SK-N-SH (cell line): Measurements from ENCODE around the gene CAVIN3.

ENCODE experiments used
- CHD2 ChIP-seq: fragments of 150-350 bp; IDR thresholded peaks from 2 replicates; pipeline ENCODE4 v1.6.1; 2018; ENCODE audit warnings: low read length; ENCODE audit not compliant: partially characterized antibody
- EP300 ChIP-seq, 2 experiments: IDR thresholded peaks; 2 replicates each; pipeline versions ENCODE4 v1.4.0 to v1.6.1; 2012; ENCODE audit warnings: borderline replicate concordance in 1 of 2, low read depth in 1 of 2, low read length in 1 of 2
- GABPA ChIP-seq: IDR thresholded peaks from 2 replicates; pipeline ENCODE4 v1.4.0; 2012; ENCODE audit warnings: low read depth, mild to moderate bottlenecking
- MEF2A ChIP-seq: IDR thresholded peaks from 2 replicates; pipeline ENCODE4 v1.4.0; 2012; ENCODE audit warnings: low read depth, borderline replicate concordance
- NFIC ChIP-seq: IDR thresholded peaks from 2 replicates; pipeline ENCODE4 v1.4.0; 2012; ENCODE audit warnings: borderline replicate concordance
- RAD21 ChIP-seq: IDR thresholded peaks from 2 replicates; pipeline ENCODE4 v1.6.1; 2012; ENCODE audit warnings: mild to moderate bottlenecking, low read length
- RXRA ChIP-seq: IDR thresholded peaks from 2 replicates; pipeline ENCODE4 v1.4.0; 2012; ENCODE audit warnings: low read depth, mild to moderate bottlenecking, borderline replicate concordance
- SMC3 ChIP-seq: IDR thresholded peaks from 2 replicates; pipeline ENCODE4 v1.6.1; 2012; ENCODE audit warnings: low read depth, low read length, improper control_type of control experiment
- TAF1 ChIP-seq: IDR thresholded peaks from 2 replicates; pipeline ENCODE4 v1.6.1; 2012; ENCODE audit warnings: low read depth, mild to moderate bottlenecking, low read length, moderate library complexity, borderline replicate concordance
- YY1 ChIP-seq: IDR thresholded peaks from 2 replicates; pipeline ENCODE4 v1.4.0; 2012; ENCODE audit warnings: low read depth, mild to moderate bottlenecking
- TF ChIP-seq, protein P1 (sequence below): fragments of 200-600 bp; sonication (generic); IDR thresholded peaks from 2 replicates; pipeline ENCODE4 v1.6.1; 2017; ENCODE audit warnings: antibody characterized with exemption, mild to moderate bottlenecking, moderate library complexity
- TF ChIP-seq, protein P2 (sequence below): IDR thresholded peaks from 2 replicates; pipeline ENCODE4 v1.4.0; 2012; ENCODE audit warnings: low read depth
- TF ChIP-seq, protein P3 (sequence below): IDR thresholded peaks from 2 replicates; pipeline ENCODE4 v1.6.1; 2012; ENCODE audit warnings: mild to moderate bottlenecking, low read depth, low read length, moderate library complexity

DNA sequence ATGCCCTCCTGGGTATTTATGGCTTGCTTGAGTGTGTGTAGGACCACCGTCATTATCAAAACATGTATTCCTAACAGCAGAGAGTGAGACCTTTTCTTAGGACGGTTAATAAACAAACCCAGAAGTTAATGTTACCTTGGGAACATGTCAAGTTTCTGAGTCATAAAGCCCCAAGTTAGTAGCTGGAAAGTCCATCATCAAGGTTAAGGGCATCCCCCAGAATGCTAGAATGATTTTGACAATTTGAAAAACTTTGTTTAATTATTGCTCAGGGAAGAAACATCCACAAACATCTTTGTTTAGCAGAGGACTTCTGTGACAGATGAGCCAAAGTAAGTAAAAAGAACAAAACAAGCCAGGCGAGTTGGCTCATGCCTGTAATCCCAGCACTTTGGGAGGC is 20.0 kb downstream of the CAVIN3 start:
- TF ChIP-seq SMC3: no peak
- TF ChIP-seq, protein P1, sequence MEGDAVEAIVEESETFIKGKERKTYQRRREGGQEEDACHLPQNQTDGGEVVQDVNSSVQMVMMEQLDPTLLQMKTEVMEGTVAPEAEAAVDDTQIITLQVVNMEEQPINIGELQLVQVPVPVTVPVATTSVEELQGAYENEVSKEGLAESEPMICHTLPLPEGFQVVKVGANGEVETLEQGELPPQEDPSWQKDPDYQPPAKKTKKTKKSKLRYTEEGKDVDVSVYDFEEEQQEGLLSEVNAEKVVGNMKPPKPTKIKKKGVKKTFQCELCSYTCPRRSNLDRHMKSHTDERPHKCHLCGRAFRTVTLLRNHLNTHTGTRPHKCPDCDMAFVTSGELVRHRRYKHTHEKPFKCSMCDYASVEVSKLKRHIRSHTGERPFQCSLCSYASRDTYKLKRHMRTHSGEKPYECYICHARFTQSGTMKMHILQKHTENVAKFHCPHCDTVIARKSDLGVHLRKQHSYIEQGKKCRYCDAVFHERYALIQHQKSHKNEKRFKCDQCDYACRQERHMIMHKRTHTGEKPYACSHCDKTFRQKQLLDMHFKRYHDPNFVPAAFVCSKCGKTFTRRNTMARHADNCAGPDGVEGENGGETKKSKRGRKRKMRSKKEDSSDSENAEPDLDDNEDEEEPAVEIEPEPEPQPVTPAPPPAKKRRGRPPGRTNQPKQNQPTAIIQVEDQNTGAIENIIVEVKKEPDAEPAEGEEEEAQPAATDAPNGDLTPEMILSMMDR: no peak
- no peak for TF ChIP-seq YY1
- no peak for TF ChIP-seq RAD21
- TF ChIP-seq GABPA: no peak
- TF ChIP-seq CHD2: no peak
- TF ChIP-seq RXRA: no peak
- TF ChIP-seq, protein P2, sequence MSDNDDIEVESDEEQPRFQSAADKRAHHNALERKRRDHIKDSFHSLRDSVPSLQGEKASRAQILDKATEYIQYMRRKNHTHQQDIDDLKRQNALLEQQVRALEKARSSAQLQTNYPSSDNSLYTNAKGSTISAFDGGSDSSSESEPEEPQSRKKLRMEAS: no peak
- no peak for TF ChIP-seq NFIC
- no peak for TF ChIP-seq TAF1
- TF ChIP-seq EP300 (IDR thresholded peaks at IDR 0.05; ENCODE audit: borderline replicate concordance in 1 of 2, low read depth in 1 of 2, low read length in 1 of 2): no peak
- TF ChIP-seq, protein P3, sequence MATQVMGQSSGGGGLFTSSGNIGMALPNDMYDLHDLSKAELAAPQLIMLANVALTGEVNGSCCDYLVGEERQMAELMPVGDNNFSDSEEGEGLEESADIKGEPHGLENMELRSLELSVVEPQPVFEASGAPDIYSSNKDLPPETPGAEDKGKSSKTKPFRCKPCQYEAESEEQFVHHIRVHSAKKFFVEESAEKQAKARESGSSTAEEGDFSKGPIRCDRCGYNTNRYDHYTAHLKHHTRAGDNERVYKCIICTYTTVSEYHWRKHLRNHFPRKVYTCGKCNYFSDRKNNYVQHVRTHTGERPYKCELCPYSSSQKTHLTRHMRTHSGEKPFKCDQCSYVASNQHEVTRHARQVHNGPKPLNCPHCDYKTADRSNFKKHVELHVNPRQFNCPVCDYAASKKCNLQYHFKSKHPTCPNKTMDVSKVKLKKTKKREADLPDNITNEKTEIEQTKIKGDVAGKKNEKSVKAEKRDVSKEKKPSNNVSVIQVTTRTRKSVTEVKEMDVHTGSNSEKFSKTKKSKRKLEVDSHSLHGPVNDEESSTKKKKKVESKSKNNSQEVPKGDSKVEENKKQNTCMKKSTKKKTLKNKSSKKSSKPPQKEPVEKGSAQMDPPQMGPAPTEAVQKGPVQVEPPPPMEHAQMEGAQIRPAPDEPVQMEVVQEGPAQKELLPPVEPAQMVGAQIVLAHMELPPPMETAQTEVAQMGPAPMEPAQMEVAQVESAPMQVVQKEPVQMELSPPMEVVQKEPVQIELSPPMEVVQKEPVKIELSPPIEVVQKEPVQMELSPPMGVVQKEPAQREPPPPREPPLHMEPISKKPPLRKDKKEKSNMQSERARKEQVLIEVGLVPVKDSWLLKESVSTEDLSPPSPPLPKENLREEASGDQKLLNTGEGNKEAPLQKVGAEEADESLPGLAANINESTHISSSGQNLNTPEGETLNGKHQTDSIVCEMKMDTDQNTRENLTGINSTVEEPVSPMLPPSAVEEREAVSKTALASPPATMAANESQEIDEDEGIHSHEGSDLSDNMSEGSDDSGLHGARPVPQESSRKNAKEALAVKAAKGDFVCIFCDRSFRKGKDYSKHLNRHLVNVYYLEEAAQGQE: no peak
- TF ChIP-seq MEF2A: no peak
